Lung (tissue), 12 donors: ENCODE measurements around the gene P2RY6. TPM values are rescaled to one million over a fixed set of nuclear protein-coding genes. Genes with fewer than 3 reads are reported as not detected.

Experiments
- ATAC-seq: fragments of 200-7000 bp; cut with Tn5 transposase; one replicate; pipeline ENCODE4 v1.9.1; 2020; ENCODE audit warnings: moderate number of reproducible peaks; ENCODE audit not compliant: insufficient read depth, low FRiP score
- DNase-seq, 3 donors: peaks; one replicate each; pipeline ENCODE4 v3.0.0-alpha.2; 2013 to 2017
- H3K27ac ChIP-seq, 2 donors: one replicate each; pipeline ENCODE4 v1.5.1; 2013; ENCODE audit warnings: mild to moderate bottlenecking in 2 of 2, moderate library complexity in 2 of 2, control low read depth in 1 of 2, inconsistent platforms in 1 of 2, low read depth in 1 of 2, low read length in 1 of 2
- H3K27me3 ChIP-seq, 3 donors: one replicate each; pipeline ENCODE4 v1.5.1; 2013; ENCODE audit warnings: low read length in 2 of 3; ENCODE audit not compliant: control insufficient read depth in 3 of 3, insufficient read depth in 3 of 3
- H3K36me3 ChIP-seq, 4 donors: one replicate each; pipeline ENCODE4 v1.5.1; 2013; ENCODE audit warnings: low read length in 4 of 4, mild to moderate bottlenecking in 1 of 4, moderate library complexity in 1 of 4; ENCODE audit not compliant: control insufficient read depth in 4 of 4, insufficient read depth in 4 of 4
- H3K4me1 ChIP-seq, 5 donors: one replicate each; pipeline ENCODE4 v1.5.1; 2013; ENCODE audit warnings: low read length in 5 of 5, mild to moderate bottlenecking in 2 of 5, moderate library complexity in 1 of 5; ENCODE audit not compliant: control insufficient read depth in 5 of 5, insufficient read depth in 5 of 5
- H3K4me3 ChIP-seq: one replicate; pipeline ENCODE4 v1.5.1; 2013; ENCODE audit warnings: mild to moderate bottlenecking, control low read depth, moderate library complexity
- H3K9ac ChIP-seq, 2 donors: one replicate each; pipeline ENCODE4 v1.5.1; 2013; ENCODE audit warnings: low read length in 2 of 2, control low read depth in 1 of 2; ENCODE audit not compliant: insufficient read depth in 1 of 2
- H3K9me3 ChIP-seq, 4 donors: one replicate each; pipeline ENCODE4 v1.5.1; 2013; ENCODE audit warnings: low read length in 3 of 4, mild to moderate bottlenecking in 1 of 4, moderate library complexity in 1 of 4; ENCODE audit not compliant: control insufficient read depth in 4 of 4, insufficient read depth in 3 of 4
- WGBS, 2 donors: extraction: QIAGEN DNeasy Blood & Tissue Kit; methylation state at CpG; one replicate each; pipeline ENCODE4 v1.1.7; 2013; 5-methylcytosine and 5-hydroxymethylcytosine counted together
- polyA plus RNA-seq, 2 donors: library from polyadenylated mRNA; stranded (reverse); fragments of 200-250 nt; gene quantifications; one replicate each; pipeline ENCODE4 v1.2.1, GENCODE V29; 2013
- total RNA-seq, 2 donors: library from RNA; depleted of rRNA in 1 of 2; stranded (reverse); fragments of >200 nt in 1 of 2; gene quantifications; one replicate each; pipeline ENCODE4 v1.2.1, GENCODE V29; 2014 to 2021
- TF ChIP-seq, protein P1 (sequence below): IDR thresholded peaks from 2 replicates; pipeline ENCODE4 v1.5.1; 2012; ENCODE audit warnings: mild to moderate bottlenecking; ENCODE audit errors: control extremely low read depth, extremely low read depth
- donor health status: control.
- donor health status: control.
- donor health status: Bipolar disorder and iron deficiency.
- donor health status: healthy.
- donor health status: DM: yes; HTN: yes; CAD: no.

Gene P2RY6
- total and polyA plus RNA-seq, 4 donors, result 3.0 to 13.0 (median 3.6) TPM

DNA sequence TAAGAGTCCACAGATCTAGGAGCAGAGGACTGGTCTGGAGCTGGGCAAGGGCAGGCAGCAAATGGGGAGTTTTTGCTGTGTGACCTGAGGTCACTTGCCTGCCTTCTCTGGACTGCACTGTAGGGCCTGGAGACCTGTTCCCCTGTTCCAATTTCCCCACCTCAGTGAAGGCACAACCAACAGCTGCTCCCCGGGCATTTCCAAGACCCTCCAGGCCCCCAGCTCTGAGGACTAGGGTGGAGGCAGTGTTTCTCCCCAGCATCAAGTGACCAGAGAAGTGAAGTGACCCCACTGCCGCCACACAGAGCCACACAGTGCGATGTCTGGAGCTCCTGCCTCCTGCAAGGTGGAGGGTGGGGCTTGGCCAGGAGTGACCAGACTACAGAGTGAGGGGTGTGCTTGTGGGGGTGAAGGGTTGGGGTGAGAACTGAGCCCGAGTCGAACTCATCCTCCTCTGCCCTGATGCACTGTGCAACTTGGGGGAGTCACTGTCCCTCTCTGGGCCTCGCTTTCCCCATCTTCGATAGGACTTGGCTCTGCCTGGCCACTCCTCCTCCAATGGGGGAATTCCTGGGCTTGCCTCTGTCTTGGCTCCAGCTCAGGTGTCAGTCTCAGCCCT lies 32.5 kb upstream of the P2RY6 start:
- ATAC-seq, result no peak

DNA sequence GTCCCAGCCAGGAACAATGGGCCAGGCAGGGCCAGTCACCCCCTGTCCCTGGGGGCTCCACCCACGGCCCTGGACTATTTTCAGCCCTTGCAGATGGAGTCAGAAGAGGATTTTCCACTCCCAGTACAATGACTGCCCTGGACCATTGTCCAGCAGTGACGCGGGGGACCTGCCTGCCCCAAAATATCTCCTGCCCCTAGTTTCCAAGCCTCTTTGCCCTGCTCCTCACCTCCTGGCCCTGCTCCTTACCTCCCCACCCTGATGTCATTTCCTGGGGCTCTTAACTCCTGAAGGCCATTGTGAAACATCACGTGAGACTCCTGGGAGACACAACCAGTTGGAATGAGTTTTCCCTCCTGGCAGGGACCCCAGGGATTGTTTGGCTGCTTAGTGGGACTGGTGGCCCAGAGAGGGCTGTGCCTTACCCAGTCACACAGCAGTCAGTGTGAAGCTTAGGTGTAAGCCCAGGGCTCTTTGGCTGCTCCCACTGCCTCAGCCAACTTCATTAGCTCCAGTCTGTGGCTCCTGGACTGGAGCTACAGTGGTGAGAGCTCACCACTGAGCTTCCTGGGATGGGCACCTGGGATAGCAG lies 31.9 kb upstream of the P2RY6 start:
- Histone ChIP-seq H3K9me3 (no peaks in the 10 kb centered on the region), H3K4me1 (peaks cover 8 to 25% (median 10%) of the 10 kb centered on the region in 5 donors), H3K36me3 (no peaks in the 10 kb centered on the region), H3K27ac (peak overlapping the region in 1 of 2 donors; percentile 79), H3K9ac (no peak overlapping the region), H3K27me3 (no peaks in the 10 kb centered on the region), H3K4me3 (no peak overlapping the region)
- TF ChIP-seq, protein P1, sequence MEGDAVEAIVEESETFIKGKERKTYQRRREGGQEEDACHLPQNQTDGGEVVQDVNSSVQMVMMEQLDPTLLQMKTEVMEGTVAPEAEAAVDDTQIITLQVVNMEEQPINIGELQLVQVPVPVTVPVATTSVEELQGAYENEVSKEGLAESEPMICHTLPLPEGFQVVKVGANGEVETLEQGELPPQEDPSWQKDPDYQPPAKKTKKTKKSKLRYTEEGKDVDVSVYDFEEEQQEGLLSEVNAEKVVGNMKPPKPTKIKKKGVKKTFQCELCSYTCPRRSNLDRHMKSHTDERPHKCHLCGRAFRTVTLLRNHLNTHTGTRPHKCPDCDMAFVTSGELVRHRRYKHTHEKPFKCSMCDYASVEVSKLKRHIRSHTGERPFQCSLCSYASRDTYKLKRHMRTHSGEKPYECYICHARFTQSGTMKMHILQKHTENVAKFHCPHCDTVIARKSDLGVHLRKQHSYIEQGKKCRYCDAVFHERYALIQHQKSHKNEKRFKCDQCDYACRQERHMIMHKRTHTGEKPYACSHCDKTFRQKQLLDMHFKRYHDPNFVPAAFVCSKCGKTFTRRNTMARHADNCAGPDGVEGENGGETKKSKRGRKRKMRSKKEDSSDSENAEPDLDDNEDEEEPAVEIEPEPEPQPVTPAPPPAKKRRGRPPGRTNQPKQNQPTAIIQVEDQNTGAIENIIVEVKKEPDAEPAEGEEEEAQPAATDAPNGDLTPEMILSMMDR, result no peak
- DNase-seq, result peak in 2 of 3 donors; percentile 12 to 75
- WGBS, 2 donors, result 43 to 68% methylated on average over 4 of the region's 4 CpGs
- no peak for ATAC-seq

More for the DNA sequence above, 32.5 kb upstream of the P2RY6 start:
- H3K36me3 ChIP-seq, result peaks cover 0 to 3% (median 0%) of the 10 kb centered on the region in 4 donors
- H3K9me3 ChIP-seq, result no peaks in the 10 kb centered on the region
- TF ChIP-seq, protein P1, result no peak
- no peak overlapping the region for H3K4me3 ChIP-seq
- H3K27me3 ChIP-seq, result no peaks in the 10 kb centered on the region
- DNase-seq, result no peak
- no peak overlapping the region for H3K9ac ChIP-seq
- WGBS, 2 donors, result 87 to 95% methylated on average over 7 of the region's 7 CpGs
- H3K27ac ChIP-seq, result peak overlapping the region in 1 of 2 donors; percentile 79
- H3K4me1 ChIP-seq, result peaks cover 4 to 23% (median 10%) of the 10 kb centered on the region in 5 donors

DNA sequence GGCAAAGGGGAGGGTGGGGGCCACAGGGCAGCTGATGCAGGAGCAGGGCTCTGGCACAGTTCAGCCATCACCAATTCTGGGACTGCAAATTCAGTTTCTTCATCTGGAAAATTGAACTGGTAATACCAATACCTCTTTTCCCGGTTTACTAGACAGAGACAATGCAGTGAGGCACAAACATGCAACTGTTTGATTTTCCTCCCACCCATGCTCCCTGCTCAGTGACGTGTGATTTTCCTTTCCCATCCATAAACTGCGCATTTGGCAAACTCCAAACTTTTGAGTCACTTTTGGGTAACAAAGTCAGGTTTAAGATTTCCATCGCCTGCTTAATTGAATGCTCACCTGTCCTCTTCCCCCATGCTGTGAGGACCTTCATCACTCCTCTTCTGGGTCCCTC lies 30.8 kb upstream of the P2RY6 start:
- TF ChIP-seq, protein P1, result no peak
- no peaks in the 10 kb centered on the region for H3K36me3 ChIP-seq
- 94% methylated on average over 4 of the region's 4 CpGs for WGBS, 2 donors
- H3K9ac ChIP-seq, result no peak overlapping the region
- no peak for ATAC-seq
- no peak overlapping the region for H3K4me3 ChIP-seq
- peak overlapping the region in 1 of 2 donors; percentile 79 for H3K27ac ChIP-seq
- no peak for DNase-seq
- no peaks in the 10 kb centered on the region for H3K9me3 ChIP-seq
- peaks cover 8 to 35% (median 14%) of the 10 kb centered on the region in 5 donors for H3K4me1 ChIP-seq
- H3K27me3 ChIP-seq, result no peaks in the 10 kb centered on the region
